GDM1 (cell line): ENCODE measurements around the gene ROCK2.
A peak's percentile ranks its signal among the peaks of the same experiment; 100 is the strongest.

Experiments
- DNase-seq: peaks from one replicate; lab custom pipeline; 2025; lab: John Stamatoyannopoulos, UW

Gene ROCK2

DNA sequence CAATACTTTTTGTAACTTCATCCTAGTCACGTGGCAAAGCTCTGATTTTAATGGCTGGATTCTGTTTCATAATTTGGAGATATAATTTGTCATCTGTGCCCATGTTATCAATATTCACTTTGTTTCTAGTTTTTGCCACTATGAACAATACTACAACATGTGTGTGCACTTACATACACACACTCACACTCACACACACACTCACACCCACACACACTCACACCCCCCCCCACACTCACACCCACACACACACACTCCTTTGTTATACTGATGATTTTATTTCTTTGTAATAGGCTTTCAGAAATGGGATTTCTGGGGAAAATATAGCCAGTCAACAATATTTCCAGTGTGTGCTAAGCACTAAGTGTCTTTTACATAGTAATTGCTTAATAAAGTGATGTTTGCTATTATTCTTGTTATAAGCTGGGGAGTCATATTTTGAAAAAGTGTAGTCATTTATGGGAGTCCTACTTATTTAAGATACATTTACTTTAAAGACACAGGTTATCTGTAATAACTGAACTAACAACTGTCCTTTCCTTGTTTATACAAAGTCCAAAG, 22.8 kb upstream of the ROCK2 start:
- DNase-seq = no peak

DNA sequence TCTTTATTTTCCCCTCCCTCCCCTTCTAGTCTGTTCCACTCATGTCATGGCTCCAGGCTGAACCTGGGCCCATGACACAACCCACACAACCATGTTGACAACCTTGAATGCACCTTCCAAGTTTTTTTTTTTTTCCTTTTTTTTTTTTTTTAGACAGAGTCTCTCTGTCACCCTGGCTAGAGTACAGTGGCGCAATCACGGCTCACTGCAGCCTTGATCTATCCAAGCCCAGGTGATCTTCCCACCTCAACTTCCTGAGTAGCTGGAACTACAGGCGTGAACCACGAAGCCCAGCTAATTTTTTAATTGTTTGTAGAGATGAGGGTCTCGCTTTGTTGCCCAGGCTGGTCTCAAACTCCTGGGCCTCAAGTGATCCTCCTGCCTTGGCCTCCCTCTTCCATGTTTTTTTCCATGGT, 21.9 kb upstream of the ROCK2 start:
- DNase-seq = no peak

DNA sequence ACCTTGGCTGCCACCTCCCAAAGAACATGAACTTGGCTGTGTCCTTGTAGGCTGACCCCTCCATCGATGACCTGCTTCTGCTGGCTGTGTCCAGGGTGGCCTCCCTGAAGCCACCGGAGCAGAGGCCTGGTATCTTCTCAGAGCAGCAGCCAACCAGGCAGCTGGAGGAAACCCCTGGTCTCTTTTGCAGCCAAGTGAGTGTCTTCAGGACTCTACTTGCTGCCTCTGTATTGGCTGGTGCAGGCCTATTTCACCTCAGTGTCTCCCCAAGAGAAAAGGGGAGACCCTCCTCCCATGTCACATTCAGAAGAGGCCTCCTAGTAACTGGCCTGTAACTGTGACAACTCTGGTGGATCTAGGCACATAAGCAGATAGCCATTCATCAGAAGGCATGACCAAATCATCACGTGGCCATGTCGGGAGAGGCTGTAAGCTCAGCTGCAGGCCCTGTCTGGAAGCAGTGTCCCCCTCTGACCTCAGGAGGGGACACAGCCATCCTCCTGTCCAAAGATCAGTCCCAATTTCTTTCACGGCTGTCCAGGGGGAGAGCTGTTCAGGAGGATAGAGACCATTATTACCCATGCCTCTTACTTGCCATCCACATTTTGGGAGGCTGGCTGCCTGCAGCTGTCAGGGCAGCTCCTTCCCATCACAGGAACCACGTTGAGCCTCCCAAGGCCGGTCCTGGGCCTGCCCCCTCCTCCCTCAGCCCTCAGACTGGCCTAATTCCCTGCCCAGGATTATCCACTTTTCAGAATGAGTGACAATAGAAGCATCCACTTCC, 20.9 kb upstream of the ROCK2 start:
- no peak for DNase-seq

DNA sequence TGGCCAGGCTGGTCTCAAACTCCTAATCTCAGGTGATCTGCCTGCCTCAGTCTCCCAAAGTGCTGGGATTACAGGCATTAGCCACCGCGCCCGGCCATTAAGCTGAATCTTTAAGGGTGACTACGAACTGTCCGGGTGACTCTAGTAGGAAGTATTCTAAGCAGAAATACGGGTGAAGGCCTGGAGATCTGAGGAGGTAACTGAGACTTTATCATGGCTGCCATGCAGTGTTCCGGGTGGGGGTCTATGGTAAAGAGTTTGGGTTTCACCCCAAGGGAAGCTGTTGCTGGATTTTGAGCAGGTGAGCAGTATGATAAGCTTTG, 20.1 kb upstream of the ROCK2 start:
- DNase-seq = no peak

GRCh38 chr2:11363868-11364564, 19.6 kb upstream of the ROCK2 start:
- DNase-seq = no peak

DNA sequence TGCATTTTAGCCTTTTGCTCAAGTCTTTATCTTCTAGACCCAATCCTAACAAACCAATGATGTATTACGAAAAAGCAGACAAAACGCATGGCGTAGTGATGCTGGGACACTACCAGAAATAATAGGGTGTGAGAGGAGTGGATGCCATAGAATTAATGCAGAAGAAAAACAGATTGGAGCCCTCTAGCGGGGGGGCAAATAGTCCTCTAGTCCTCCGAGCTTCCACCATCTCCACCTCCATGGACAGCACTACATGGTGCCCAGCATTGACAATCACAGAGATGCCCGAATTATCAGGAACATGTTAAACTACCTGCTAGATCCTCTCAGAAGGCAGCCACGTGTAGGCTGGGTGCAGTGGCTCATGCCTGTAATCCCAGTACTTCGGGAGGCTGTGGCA, 15.4 kb upstream of the ROCK2 start:
- DNase-seq = no peak

- DNase-seq = no peak
Measured at GRCh38 chr2:11357428-11357972, 13.1 kb upstream of the ROCK2 start.

GRCh38 chr2:11356764-11357163, 12.3 kb upstream of the ROCK2 start:
- peak; percentile 8 for DNase-seq

GRCh38 chr2:11355194-11356053, 11.0 kb upstream of the ROCK2 start:
- DNase-seq = no peak

DNA sequence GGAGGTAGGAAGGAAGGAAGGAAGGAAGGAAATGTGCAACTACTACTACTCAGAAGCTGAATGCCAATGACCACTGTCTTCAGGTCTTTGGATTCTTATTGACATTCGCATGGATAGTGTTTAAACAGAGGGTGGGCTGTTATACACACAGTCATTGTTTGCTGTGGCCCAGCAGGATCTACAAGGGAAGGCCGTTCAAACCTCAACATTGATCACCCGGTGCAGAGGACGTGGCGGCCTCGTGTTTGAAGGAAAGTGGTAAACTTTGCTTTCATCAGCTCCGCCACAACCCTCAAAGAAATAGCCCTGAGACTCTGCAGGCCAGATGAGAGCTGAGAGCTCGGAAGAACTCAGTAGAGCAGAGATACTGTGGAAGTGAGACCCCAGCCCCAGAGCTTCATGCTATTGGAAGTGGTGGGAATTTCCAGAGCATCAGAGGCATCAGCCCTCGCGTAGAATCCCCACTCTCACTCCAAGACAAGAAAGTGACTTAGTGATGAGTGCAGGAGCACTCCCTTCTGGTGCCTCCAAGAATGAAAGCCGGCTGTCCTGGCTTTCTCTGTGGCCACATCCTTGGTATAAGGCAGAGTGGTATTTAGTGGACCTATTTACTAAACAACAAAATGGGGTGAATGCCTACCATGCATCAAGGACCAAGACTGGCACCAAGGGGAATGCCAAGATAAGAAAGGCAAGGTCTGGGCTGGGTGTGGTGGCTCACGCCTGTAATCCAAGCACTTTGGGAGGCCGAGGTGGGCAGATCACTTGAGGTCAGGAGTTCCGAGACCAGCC, 10.1 kb upstream of the ROCK2 start:
- DNase-seq = no peak

GRCh38 chr2:11352781-11353537, 8.5 kb upstream of the ROCK2 start:
- no peak for DNase-seq

GRCh38 chr2:11348209-11348749, 3.8 kb upstream of the ROCK2 start:
- DNase-seq = no peak

DNA sequence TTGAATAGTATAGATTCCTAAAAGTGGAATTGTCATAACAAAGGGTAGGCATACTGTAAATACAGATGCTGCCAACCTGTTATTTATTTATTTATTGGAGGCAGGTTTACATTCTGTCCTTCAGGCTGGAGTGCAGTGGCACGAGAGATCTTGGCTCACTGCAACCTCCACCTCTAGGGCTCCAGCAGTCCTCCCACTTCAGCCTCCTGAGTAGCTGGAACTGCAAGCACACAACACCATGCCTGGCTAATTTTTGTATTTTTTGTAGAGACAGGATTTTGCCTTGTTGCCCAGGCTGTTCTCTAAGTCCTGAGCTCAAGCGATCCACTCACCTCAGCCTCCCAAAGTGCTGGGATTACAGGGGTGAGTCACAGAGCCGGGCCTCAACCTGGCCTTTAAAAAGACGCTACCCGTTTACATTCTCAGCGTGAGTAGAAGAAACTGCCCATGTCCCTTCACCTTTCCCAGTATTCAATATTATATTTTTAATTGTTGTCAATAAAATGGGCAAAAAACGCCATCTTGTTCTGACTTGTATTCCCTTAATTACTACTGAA, 3.0 kb upstream of the ROCK2 start:
- no peak for DNase-seq

DNA sequence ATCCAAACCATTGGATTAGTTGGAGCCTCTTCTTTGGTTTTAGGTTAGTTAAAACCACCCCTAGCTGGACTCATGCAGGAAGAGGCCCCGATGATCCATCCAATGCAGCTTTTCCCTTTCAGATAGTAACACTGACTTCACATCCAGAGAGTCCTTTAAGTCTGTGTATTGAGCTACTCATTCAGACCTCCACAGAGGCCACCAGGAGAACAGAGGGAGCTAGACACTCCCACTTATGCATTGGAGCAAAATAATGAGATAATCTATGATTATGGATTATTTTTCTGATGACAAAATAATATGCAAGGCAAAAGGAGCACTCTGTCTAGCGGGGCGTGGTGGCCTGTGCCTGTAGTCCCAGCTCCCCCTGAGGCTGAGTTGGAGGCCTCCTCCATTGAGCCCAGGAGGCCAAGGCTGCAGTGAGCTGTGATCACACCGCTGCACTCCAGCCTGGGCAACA, 1.6 kb upstream of the ROCK2 start:
- no peak for DNase-seq

- DNase-seq = peak; percentile 53
Measured at GRCh38 chr2:11344956-11345677, 681 bp upstream of the ROCK2 start.

DNA sequence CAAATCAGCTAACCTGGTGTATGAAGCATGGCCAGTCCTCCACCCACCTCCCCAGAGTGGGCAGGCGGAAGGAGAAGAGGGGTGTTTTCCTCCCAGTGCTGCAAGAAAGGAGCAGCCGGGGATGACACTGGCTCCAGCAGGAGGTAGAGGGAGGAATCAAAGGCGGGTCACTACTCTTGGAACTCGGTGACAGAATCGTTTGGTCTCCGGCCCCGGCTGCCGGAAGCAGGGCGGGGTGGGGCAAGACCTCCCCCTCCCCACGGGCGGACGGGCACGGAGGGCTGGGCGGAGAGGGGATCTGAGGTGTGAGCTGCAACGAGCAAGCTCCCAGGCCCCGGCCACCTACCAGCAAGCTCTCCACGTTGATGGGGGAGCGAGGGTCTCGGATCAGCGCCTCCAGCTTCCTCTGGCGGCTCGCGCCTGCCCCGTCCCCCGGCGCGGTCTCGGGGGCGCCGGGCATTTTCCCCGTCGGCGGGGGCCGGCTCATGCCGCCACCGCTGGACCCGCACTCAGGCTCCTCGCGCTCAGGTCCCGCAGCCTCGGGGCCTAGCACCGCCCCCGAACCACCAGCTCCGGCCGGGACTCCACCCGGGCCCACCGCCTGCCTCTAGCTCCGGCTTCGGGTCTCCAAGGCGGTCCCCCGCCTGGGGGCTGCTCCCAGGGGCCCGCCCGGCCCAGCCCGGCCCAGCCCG, 640 bp downstream of the ROCK2 start:
- peak; percentile 14 for DNase-seq

DNA sequence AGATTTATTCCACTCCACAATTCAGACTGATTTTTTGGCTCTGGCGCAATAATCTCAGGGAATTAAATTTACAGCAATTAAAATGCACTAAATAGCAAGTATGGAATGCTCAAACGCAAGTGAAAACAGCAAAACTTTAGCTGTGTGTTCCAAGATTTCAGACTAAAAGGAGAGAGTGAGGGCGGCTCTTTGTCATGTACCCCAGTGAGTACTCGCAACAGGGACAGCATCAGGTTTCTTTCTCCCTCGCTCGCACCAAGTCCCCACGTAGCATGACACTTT, 1.1 kb downstream of the ROCK2 start:
- DNase-seq = no peak

DNA sequence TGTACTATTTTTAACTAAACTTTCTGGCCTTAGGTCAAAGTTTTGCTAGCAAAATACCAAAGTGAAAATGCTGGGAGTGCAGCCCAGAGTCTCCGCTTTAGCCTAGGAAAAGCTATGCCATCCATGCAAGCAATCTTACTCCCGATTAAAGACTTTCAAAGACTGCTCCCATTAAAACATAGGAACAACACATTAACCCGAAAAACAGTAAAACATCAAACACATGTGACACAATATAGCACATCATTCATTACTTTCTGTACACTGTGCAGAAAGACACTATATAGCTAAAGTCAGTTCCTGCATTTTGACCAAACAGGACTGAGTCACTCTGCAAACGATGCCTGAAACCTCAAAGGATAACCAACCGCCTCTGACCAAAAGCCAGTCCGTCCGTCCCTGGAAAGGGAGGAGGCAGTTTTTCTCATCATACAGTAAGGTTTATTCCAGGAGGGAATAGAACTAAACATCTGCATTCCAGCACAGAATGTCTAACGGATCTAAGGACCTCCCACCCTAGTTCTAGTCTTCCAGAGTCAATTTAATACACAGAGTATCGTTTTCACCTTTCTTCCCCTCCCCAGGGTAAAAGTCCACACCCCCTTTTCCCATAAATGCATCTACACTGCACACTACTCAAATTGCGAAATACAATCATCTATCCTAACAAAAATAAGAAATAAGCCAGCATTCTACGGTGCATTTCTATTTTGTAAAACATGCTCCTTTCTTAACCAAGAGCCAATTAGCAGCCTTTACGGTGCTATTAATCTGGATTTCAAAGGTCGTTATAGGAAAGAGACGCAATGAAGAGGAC, 1.7 kb downstream of the ROCK2 start:
- DNase-seq = no peak
